H1 (cell line): Measurements from ENCODE around the gene C3. TPM values are rescaled to one million over a fixed set of nuclear protein-coding genes. Genes with fewer than 3 reads are reported as not detected.

Experiments
- CTCF ChIA-PET: fragments of 300-600 bp; sonication (Branson Sonifier 250); formaldehyde crosslinking; loops from one replicate; lab custom pipeline; 2021; ENCODE audit not compliant: partially characterized antibody; lab: Charles Lee
- POLR2A ChIA-PET: fragments of 300-600 bp; sonication (Branson Sonifier 250); formaldehyde crosslinking; loops from one replicate; lab custom pipeline; 2021; ENCODE audit warnings: inconsistent platforms; ENCODE audit not compliant: partially characterized antibody; lab: Charles Lee
- DNase-seq, 2 experiments: peaks; one replicate each; pipeline versions ENCODE4 v3.0.0 to v3.0.0-alpha.2; 2010 to 2022; ENCODE audit warnings: low spot score in 2 of 2, low read depth in 1 of 2, mixed read lengths in 1 of 2
- FAIRE-seq: peaks from 2 replicates; lab custom pipeline; 2011; peaks lifted over from hg19 to GRCh38; lab: Jason Lieb, UNC
- H2AFZ ChIP-seq: 2 replicates; pipeline ENCODE4 v1.8.1; 2012; ENCODE audit warnings: low read length, inconsistent platforms
- H2AK5ac ChIP-seq: 2 replicates; pipeline ENCODE4 v1.6.1; 2013; ENCODE audit warnings: low read depth, low read length
- H2BK120ac ChIP-seq: replicated peaks from 2 replicates; pipeline ENCODE3; 2013; ENCODE audit warnings: low read depth, low read length, inconsistent platforms
- H2BK12ac ChIP-seq: 2 replicates; pipeline ENCODE4 v1.6.1; 2013; ENCODE audit warnings: low read depth, low read length
- H2BK15ac ChIP-seq: 2 replicates; pipeline ENCODE4 v1.6.1; 2013; ENCODE audit warnings: low read length
- H2BK20ac ChIP-seq: 2 replicates; pipeline ENCODE4 v1.6.1; 2013; ENCODE audit warnings: low read length
- H2BK5ac ChIP-seq: 2 replicates; pipeline ENCODE4 v1.6.1; 2013; ENCODE audit warnings: low read depth, low read length
- H3K14ac ChIP-seq: 2 replicates; pipeline ENCODE4 v1.6.1; 2013; ENCODE audit warnings: inconsistent platforms; ENCODE audit not compliant: insufficient read length
- H3K18ac ChIP-seq: 2 replicates; pipeline ENCODE4 v1.6.1; 2013; ENCODE audit warnings: low read length; ENCODE audit errors: extremely low read depth
- H3K23ac ChIP-seq: 2 replicates; pipeline ENCODE4 v1.6.1; 2013; ENCODE audit warnings: inconsistent platforms; ENCODE audit not compliant: insufficient read length
- H3K23me2 ChIP-seq: 2 replicates; pipeline ENCODE4 v1.6.1; 2013; ENCODE audit warnings: low read depth, low read length
- H3K27ac ChIP-seq: 2 replicates; pipeline ENCODE4 v1.6.1; 2011; ENCODE audit warnings: low read depth, low read length, inconsistent platforms
- H3K27me3 ChIP-seq, 4 experiments: replicated peaks in 1 of 4; 1 replicate in 1 of 4; 2 replicates in 3 of 4; pipeline versions ENCODE4 v1.6.1 to v1.8.1; 2011 to 2013; ENCODE audit warnings: low read length in 3 of 4, mild to moderate bottlenecking in 3 of 4, inconsistent platforms in 2 of 4, mixed read lengths in 2 of 4, moderate library complexity in 1 of 4; ENCODE audit not compliant: control insufficient read depth in 3 of 4, insufficient read depth in 3 of 4; ENCODE audit errors: extremely low read depth in 1 of 4
- H3K36me3 ChIP-seq, 4 experiments: 2 replicates each; pipeline versions ENCODE4 v1.6.1 to v1.8.1; 2011 to 2013; ENCODE audit warnings: mild to moderate bottlenecking in 4 of 4, low read length in 3 of 4, moderate library complexity in 2 of 4, control low read depth in 1 of 4, inconsistent platforms in 1 of 4; ENCODE audit not compliant: insufficient read depth in 4 of 4, control insufficient read depth in 2 of 4
- H3K4ac ChIP-seq: replicated peaks from 2 replicates; pipeline ENCODE3; 2013; ENCODE audit warnings: low read length, low read depth, mixed read lengths, inconsistent platforms; ENCODE audit not compliant: insufficient read length
- H3K4me1 ChIP-seq, 4 experiments: replicated peaks in 1 of 4; 1 replicate in 1 of 4; 2 replicates in 3 of 4; pipeline versions ENCODE4 v1.6.1 to v1.8.1; 2011 to 2013; ENCODE audit warnings: low read length in 3 of 4, inconsistent platforms in 2 of 4, mixed read lengths in 1 of 4; ENCODE audit not compliant: insufficient read depth in 4 of 4, control insufficient read depth in 3 of 4
- H3K4me2 ChIP-seq, 2 experiments: 2 replicates each; pipeline versions ENCODE4 v1.6.1 to v1.8.1; 2011 to 2013; ENCODE audit warnings: low read depth in 2 of 2, low read length in 2 of 2, control low read depth in 1 of 2, inconsistent platforms in 1 of 2, mild to moderate bottlenecking in 1 of 2; ENCODE audit not compliant: insufficient read depth in 1 of 2
- H3K4me3 ChIP-seq, 4 experiments: fragments of 200-600, 300-600 bp in 1 of 4; sonication (generic), shearing (Covaris generic), sonication (Bioruptor Twin) in 1 of 4; 2 replicates each; pipeline versions ENCODE4 v1.5.1 to v1.8.1; 2011 to 2016; ENCODE audit warnings: low read length in 4 of 4, low read depth in 3 of 4, control low read depth in 2 of 4, inconsistent platforms in 2 of 4, mild to moderate bottlenecking in 2 of 4, mixed read lengths in 1 of 4, moderate library complexity in 1 of 4; ENCODE audit not compliant: insufficient read depth in 2 of 4; ENCODE audit errors: extremely low read depth in 1 of 4
- H3K56ac ChIP-seq: replicated peaks from 2 replicates; pipeline ENCODE3; 2013; ENCODE audit warnings: low read depth, mild to moderate bottlenecking, mixed read lengths, low read length, inconsistent platforms; ENCODE audit not compliant: insufficient read length
- H3K79me1 ChIP-seq: 2 replicates; pipeline ENCODE4 v1.6.1; 2013; ENCODE audit warnings: low read depth, low read length, control low read depth
- H3K79me2 ChIP-seq, 2 experiments: 2 replicates each; pipeline versions ENCODE4 v1.6.1 to v1.8.1; 2012 to 2013; ENCODE audit warnings: low read length in 2 of 2, mild to moderate bottlenecking in 2 of 2, inconsistent platforms in 1 of 2; ENCODE audit not compliant: insufficient read depth in 2 of 2, control insufficient read depth in 1 of 2
- H3K9ac ChIP-seq, 4 experiments: replicated peaks in 1 of 4; 1 replicate in 1 of 4; 2 replicates in 3 of 4; pipeline versions ENCODE4 v1.6.1 to v1.8.1; 2011 to 2013; ENCODE audit warnings: low read depth in 3 of 4, low read length in 3 of 4, control low read depth in 2 of 4, mild to moderate bottlenecking in 2 of 4, moderate library complexity in 2 of 4, inconsistent platforms in 1 of 4; ENCODE audit errors: extremely low read depth in 1 of 4
- H3K9me3 ChIP-seq, 2 experiments: 2 replicates each; pipeline versions ENCODE4 v1.6.1 to v1.8.1; 2012 to 2013; ENCODE audit warnings: mild to moderate bottlenecking in 2 of 2, moderate library complexity in 2 of 2, control low read depth in 1 of 2, inconsistent platforms in 1 of 2, low read depth in 1 of 2, low read length in 1 of 2, mixed read lengths in 1 of 2; ENCODE audit not compliant: insufficient read depth in 2 of 2
- H4K20me1 ChIP-seq, 2 experiments: replicated peaks in 1 of 2; 2 replicates each; pipeline versions ENCODE3 to v1.8.1; 2011 to 2013; ENCODE audit warnings: inconsistent platforms in 2 of 2, low read length in 2 of 2, mild to moderate bottlenecking in 1 of 2; ENCODE audit not compliant: insufficient read depth in 2 of 2, control insufficient read depth in 1 of 2
- H4K5ac ChIP-seq: 2 replicates; pipeline ENCODE4 v1.6.1; 2013; ENCODE audit warnings: low read length, low read depth, mixed read lengths, inconsistent platforms; ENCODE audit not compliant: insufficient read length
- H4K8ac ChIP-seq: 2 replicates; pipeline ENCODE4 v1.8.0; 2013; ENCODE audit warnings: mild to moderate bottlenecking, moderate library complexity, low read length, inconsistent platforms; ENCODE audit not compliant: insufficient read depth; ENCODE audit errors: extremely low read depth
- H4K91ac ChIP-seq: replicated peaks from 2 replicates; pipeline ENCODE3; 2013; ENCODE audit warnings: low read length, mixed read lengths, inconsistent platforms; ENCODE audit not compliant: insufficient read length
- BACH1 ChIP-seq: IDR thresholded peaks from 2 replicates; pipeline ENCODE4 v1.6.1; 2012; ENCODE audit warnings: low read length, improper control_type of control experiment
- CBX5 ChIP-seq: fragments of 300-800, 300-1000 bp; sonication (generic); IDR thresholded peaks from 2 replicates; pipeline ENCODE4 v1.7.1; 2016; ENCODE audit warnings: antibody characterized with exemption, low read length, low read depth
- GABPA ChIP-seq: IDR thresholded peaks from 2 replicates; pipeline ENCODE4 v1.6.1; 2011; ENCODE audit warnings: mild to moderate bottlenecking, low read length, moderate library complexity, borderline replicate concordance; ENCODE audit not compliant: insufficient read depth
- HDAC2 ChIP-seq, 2 experiments: fragments of 300-600 bp in 1 of 2; sonication (generic) in 1 of 2; IDR thresholded peaks; 2 replicates each; pipeline ENCODE4 v1.6.1; 2011 to 2012; ENCODE audit warnings: low read depth in 2 of 2, low read length in 2 of 2, mild to moderate bottlenecking in 2 of 2, moderate library complexity in 2 of 2, borderline replicate concordance in 1 of 2, inconsistent platforms in 1 of 2
- MAFK ChIP-seq: IDR thresholded peaks from 2 replicates; pipeline ENCODE4 v1.6.1; 2012; ENCODE audit warnings: low read depth, mild to moderate bottlenecking, improper control_type of control experiment, low read length
- POLR2A ChIP-seq, 2 experiments: IDR thresholded peaks; 1 replicate in 1 of 2; 2 replicates in 1 of 2; pipeline ENCODE4 v1.6.1; 2011; ENCODE audit warnings: low read depth in 2 of 2, low read length in 2 of 2, mild to moderate bottlenecking in 2 of 2; ENCODE audit errors: control extremely low read depth in 1 of 2
- POLR2AphosphoS5 ChIP-seq: IDR thresholded peaks from 2 replicates; pipeline ENCODE4 v1.6.1; 2011; ENCODE audit warnings: low read depth, low read length
- RFX5 ChIP-seq: IDR thresholded peaks from 2 replicates; pipeline ENCODE4 v1.6.1; 2011; ENCODE audit warnings: low read depth, low read length, improper control_type of control experiment, borderline replicate concordance
- RNF2 ChIP-seq: fragments of 200-900, 300-1000 bp; sonication (generic); IDR thresholded peaks from 2 replicates; pipeline ENCODE4 v1.7.1; 2016; ENCODE audit warnings: borderline replicate concordance, low read depth, mild to moderate bottlenecking, antibody characterized with exemption, low read length; ENCODE audit not compliant: poor library complexity, severe bottlenecking; ENCODE audit errors: missing control alignments
- RXRA ChIP-seq: IDR thresholded peaks from 2 replicates; pipeline ENCODE4 v1.6.1; 2011; ENCODE audit warnings: low read depth, mild to moderate bottlenecking, low read length, moderate library complexity; ENCODE audit not compliant: insufficient read depth
- SAP30 ChIP-seq: fragments of 300-600 bp; sonication (generic); IDR thresholded peaks from 2 replicates; pipeline ENCODE4 v1.7.1; 2012; ENCODE audit warnings: low read length, moderate library complexity, mild to moderate bottlenecking, inconsistent platforms; ENCODE audit not compliant: insufficient read depth, insufficient replicate concordance
- SP1 ChIP-seq: IDR thresholded peaks from 2 replicates; pipeline ENCODE4 v1.6.1; 2011; ENCODE audit warnings: low read depth, low read length
- TCF12 ChIP-seq: IDR thresholded peaks from 2 replicates; pipeline ENCODE4 v1.6.1; 2011; ENCODE audit warnings: low read depth, mild to moderate bottlenecking, low read length
- TEAD4 ChIP-seq: IDR thresholded peaks from 2 replicates; pipeline ENCODE4 v1.6.1; 2012; ENCODE audit warnings: low read depth, low read length, inconsistent platforms, mixed read lengths
- ZNF274 ChIP-seq: IDR thresholded peaks from 2 replicates; pipeline ENCODE4 v1.7.0; 2012; ENCODE audit warnings: low read length, borderline replicate concordance; ENCODE audit errors: extremely low read depth
- polyA plus RNA-seq, 7 experiments: library from polyadenylated mRNA; depleted of rRNA in 3 of 7; stranded (reverse) in 5 of 7; unstranded in 2 of 7; fragments of >200 nt in 5 of 7; fragments of 200-250 nt in 2 of 7; gene quantifications; 1 replicate in 5 of 7; 2 replicates in 1 of 7; 4 replicates in 1 of 7; pipeline versions ENCODE4 v1.2.1 to v1.2.3, GENCODE V29; 2011 to 2013; ENCODE audit warnings: missing spikeins in 2 of 7, mixed read lengths in 2 of 7
- total RNA-seq: library from RNA; stranded (reverse); fragmentation: NEBNext Ultra II Directional; extraction: Animal tissue kit (Norgen Biotek cat#: 25700); gene quantifications from 2 replicates; pipeline ENCODE4 v1.2.1, GENCODE V29; 2021
- TF ChIP-seq, protein P1 (sequence below): IDR thresholded peaks from 2 replicates; pipeline ENCODE4 v1.6.1; 2012; ENCODE audit warnings: inconsistent platforms

The C3 gene
- total and polyA plus RNA-seq, 2 of the 8 experiments (the other 6 are each of a cell fraction or from before 2014, with no cell fraction given) = 6.4 to 12.8 TPM

DNA sequence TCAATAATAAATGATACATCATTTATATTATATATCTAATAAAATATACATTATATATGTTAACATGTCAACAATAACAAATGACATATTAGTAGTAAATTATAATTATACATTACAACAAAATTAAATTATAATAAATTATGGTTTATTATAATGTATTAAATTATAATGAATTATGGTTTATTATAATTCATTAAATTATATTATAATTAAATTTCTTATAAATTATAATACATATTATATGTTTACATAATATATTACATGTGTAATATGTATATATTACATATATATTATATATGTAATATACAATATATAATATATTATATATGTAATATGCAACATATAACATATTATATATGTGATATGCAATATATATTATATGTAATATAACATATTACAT is 20.5 kb downstream of the C3 start:
- Histone ChIP-seq H4K91ac (no peak overlapping the region), H4K20me1 (no peaks in the 10 kb centered on the region), H2AK5ac (no peak overlapping the region), H4K5ac (no peak overlapping the region), H3K4me1 (no peaks in the 10 kb centered on the region), H3K27ac (no peak overlapping the region), H2BK20ac (no peak overlapping the region), H2BK12ac (no peak overlapping the region), H3K9me3 (no peaks in the 10 kb centered on the region), H2BK5ac (no peak overlapping the region), H2BK120ac (no peak overlapping the region), H3K23me2 (no peaks in the 10 kb centered on the region), H4K8ac (no peak overlapping the region), H3K79me2 (no peaks in the 10 kb centered on the region), H2BK15ac (no peak overlapping the region), H3K4me2 (no peak overlapping the region), H3K9ac (no peak overlapping the region), H3K56ac (no peak overlapping the region), H3K14ac (no peak overlapping the region), H3K27me3 (no peaks in the 10 kb centered on the region), H3K79me1 (no peaks in the 10 kb centered on the region), H3K36me3 (no peaks in the 10 kb centered on the region), H3K4ac (no peak overlapping the region), H3K23ac (no peak overlapping the region), H2AFZ (no peak overlapping the region), H3K4me3 (no peak overlapping the region), H3K18ac (no peak overlapping the region)
- CTCF ChIA-PET = no interaction called here
- DNase-seq (no peak), FAIRE-seq (no peak)
- POLR2A ChIA-PET = no interaction called here
- TF ChIP-seq ZNF274 (no peak), SAP30 (no peak), RXRA (no peak), GABPA (no peak), RNF2 (no peak), BACH1 (no peak), RFX5 (no peak), HDAC2 (IDR thresholded peaks at IDR 0.05; ENCODE audit: borderline replicate concordance in 1 of 2, low read depth in 2 of 2, low read length in 2 of 2) (no peak), TEAD4 (no peak), SP1 (no peak), POLR2AphosphoS5 (no peak), POLR2A (IDR thresholded peaks at IDR 0.05; ENCODE audit: control extremely low read depth in 1 of 2, low read depth in 2 of 2, low read length in 2 of 2) (no peak), TCF12 (no peak), MAFK (no peak), CBX5 (no peak)
- TF ChIP-seq, protein P1, sequence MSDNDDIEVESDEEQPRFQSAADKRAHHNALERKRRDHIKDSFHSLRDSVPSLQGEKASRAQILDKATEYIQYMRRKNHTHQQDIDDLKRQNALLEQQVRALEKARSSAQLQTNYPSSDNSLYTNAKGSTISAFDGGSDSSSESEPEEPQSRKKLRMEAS = no peak
